Prostate gland (tissue), 2 donors: ENCODE results near the gene ZNF518B.

Source experiments
- POLR2AphosphoS5 ChIP-seq: sonication (generic); formaldehyde crosslinking; IDR thresholded peaks from one replicate; pipeline ENCODE4 v1.6.1; 2017; ENCODE audit warnings: antibody characterized with exemption
- TF ChIP-seq, protein P1 (sequence below), 4 experiments: fragments of 200-600 bp in 2 of 4; fragments of 450-650 bp in 2 of 4; sonication (generic) in 2 of 4; IDR thresholded peaks; 1 replicate in 3 of 4; 2 replicates in 1 of 4; pipeline ENCODE4 v1.5.1; 2016 to 2019; ENCODE audit warnings: antibody characterized with exemption in 4 of 4, mild to moderate bottlenecking in 2 of 4, moderate library complexity in 2 of 4

DNA sequence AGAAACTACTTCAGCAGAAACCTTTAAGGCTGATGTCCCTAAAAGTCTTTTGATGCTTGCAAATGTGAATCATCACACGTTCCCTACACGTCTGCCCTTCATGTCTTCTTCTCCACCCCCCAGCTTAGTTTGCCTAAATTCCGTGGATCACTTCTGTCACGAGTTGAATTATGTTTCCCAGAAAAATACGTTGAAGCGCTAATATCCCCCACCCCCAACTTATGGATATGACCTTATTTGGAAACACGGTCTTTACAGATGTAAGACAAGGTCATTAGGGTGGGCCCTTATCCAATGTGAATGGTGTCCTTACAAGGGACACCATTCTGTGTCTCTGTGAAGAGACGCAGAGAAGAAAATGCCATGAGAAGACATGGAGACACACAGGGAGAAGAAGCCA lies 2.1 kb upstream of the ZNF518B start:
- TF ChIP-seq, protein P1, sequence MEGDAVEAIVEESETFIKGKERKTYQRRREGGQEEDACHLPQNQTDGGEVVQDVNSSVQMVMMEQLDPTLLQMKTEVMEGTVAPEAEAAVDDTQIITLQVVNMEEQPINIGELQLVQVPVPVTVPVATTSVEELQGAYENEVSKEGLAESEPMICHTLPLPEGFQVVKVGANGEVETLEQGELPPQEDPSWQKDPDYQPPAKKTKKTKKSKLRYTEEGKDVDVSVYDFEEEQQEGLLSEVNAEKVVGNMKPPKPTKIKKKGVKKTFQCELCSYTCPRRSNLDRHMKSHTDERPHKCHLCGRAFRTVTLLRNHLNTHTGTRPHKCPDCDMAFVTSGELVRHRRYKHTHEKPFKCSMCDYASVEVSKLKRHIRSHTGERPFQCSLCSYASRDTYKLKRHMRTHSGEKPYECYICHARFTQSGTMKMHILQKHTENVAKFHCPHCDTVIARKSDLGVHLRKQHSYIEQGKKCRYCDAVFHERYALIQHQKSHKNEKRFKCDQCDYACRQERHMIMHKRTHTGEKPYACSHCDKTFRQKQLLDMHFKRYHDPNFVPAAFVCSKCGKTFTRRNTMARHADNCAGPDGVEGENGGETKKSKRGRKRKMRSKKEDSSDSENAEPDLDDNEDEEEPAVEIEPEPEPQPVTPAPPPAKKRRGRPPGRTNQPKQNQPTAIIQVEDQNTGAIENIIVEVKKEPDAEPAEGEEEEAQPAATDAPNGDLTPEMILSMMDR (IDR thresholded peaks at IDR 0.05) = no peak
- TF ChIP-seq POLR2AphosphoS5 = no peak
